ENCODE measurements around the gene GALNT1. TPM values are rescaled to one million over a fixed set of nuclear protein-coding genes. Genes with fewer than 3 reads are reported as not detected.

GALNT1 gene
- total RNA-seq, 1 donor from 2014 or later, result 113 TPM

DNA sequence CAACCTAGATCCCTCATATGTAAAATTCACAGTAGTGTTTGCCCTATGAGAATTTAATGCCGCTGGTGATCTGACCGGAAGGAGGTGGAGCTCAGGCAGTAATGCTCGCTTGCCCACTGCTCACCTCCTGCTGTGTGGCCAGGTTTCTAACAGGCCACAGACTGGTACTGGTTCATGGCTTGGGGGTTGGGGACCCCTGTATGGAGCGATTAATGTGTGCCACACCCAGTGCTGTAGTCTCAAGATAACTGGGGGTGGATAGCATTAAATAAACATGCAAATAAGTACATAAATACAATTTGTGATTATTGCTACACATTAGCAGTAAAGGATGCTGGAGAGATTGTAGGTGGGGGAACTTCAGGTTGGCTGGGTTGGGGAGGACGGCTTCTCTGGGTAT, 3.2 kb downstream of the GALNT1 start:
- Histone ChIP-seq H2AFZ (replicated peaks) (no peak overlapping the region), H3K9ac (no peak overlapping the region), H3F3A (ENCODE audit: low read depth) (peaks cover 17% of the 10 kb centered on the region), H3K9me3 (ENCODE audit: low read depth) (peaks cover 7% of the 10 kb centered on the region), H4K20me1 (ENCODE audit: low read depth) (peaks cover 8% of the 10 kb centered on the region), H3K79me2 (ENCODE audit: low read depth) (peaks cover 79% of the 10 kb centered on the region), H3K4me3 (no peak overlapping the region), H3K36me3 (no peaks in the 10 kb centered on the region), H3K4me2 (no peak overlapping the region), H3K27ac (no peak overlapping the region), H3K27me3 (peaks cover 8% of the 10 kb centered on the region), H3K4me1 (peaks cover 9% of the 10 kb centered on the region)
- H3K27ac Mint-ChIP-seq, result no peak overlapping the region
- H3K27me3 Mint-ChIP-seq (ENCODE audit: insufficient read depth, low read depth), result peaks cover 6% of the 10 kb centered on the region
- peaks cover 59% of the 10 kb centered on the region for H3K9me3 Mint-ChIP-seq
- H3K4me3 Mint-ChIP-seq, result no peak overlapping the region
- no peak for TF ChIP-seq EZH2phosphoT487 (IDR thresholded peaks at IDR 0.05)
- TF ChIP-seq, protein P1, sequence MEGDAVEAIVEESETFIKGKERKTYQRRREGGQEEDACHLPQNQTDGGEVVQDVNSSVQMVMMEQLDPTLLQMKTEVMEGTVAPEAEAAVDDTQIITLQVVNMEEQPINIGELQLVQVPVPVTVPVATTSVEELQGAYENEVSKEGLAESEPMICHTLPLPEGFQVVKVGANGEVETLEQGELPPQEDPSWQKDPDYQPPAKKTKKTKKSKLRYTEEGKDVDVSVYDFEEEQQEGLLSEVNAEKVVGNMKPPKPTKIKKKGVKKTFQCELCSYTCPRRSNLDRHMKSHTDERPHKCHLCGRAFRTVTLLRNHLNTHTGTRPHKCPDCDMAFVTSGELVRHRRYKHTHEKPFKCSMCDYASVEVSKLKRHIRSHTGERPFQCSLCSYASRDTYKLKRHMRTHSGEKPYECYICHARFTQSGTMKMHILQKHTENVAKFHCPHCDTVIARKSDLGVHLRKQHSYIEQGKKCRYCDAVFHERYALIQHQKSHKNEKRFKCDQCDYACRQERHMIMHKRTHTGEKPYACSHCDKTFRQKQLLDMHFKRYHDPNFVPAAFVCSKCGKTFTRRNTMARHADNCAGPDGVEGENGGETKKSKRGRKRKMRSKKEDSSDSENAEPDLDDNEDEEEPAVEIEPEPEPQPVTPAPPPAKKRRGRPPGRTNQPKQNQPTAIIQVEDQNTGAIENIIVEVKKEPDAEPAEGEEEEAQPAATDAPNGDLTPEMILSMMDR (IDR thresholded peaks at IDR 0.05), result no peak
- no peak for TF ChIP-seq EZH2 (IDR thresholded peaks at IDR 0.05)
- H3K4me1 Mint-ChIP-seq, result peaks cover 13% of the 10 kb centered on the region
- DNase-seq (ENCODE audit: low spot score), result no peak
- peaks cover 50% of the 10 kb centered on the region for H3K36me3 Mint-ChIP-seq

DNA sequence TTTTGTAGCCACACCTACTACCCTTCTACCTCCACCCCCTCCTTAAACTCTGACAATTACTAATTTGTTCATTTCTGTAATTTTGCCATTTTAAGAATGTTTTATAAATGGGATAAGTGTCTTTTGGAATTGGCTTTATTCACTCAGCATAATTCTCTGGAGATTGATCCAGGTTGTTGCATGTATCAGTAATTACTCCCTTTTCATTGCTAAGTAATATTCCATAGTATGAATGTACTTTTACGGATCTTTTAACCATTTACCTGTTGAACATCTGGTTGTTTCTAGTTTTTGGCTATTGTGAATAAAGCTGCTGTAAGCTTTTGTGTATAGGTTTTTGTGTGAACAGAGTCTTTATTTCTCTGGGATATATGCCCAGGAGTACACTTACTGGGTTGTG, 4.1 kb downstream of the GALNT1 start:
- Histone ChIP-seq H3K27ac (no peak overlapping the region), H3K9ac (no peak overlapping the region), H3K36me3 (no peaks in the 10 kb centered on the region), H3K27me3 (no peaks in the 10 kb centered on the region), H4K20me1 (ENCODE audit: low read depth) (peaks cover 8% of the 10 kb centered on the region), H3K4me2 (no peak overlapping the region), H3K79me2 (ENCODE audit: low read depth) (peaks cover 88% of the 10 kb centered on the region), H3K4me3 (no peak overlapping the region), H3F3A (ENCODE audit: low read depth) (peaks cover 8% of the 10 kb centered on the region), H3K4me1 (peaks cover 7% of the 10 kb centered on the region), H3K9me3 (ENCODE audit: low read depth) (peaks cover 7% of the 10 kb centered on the region), H2AFZ (replicated peaks) (no peak overlapping the region)
- Mint-ChIP-seq H3K27me3 (ENCODE audit: insufficient read depth, low read depth) (peaks cover 6% of the 10 kb centered on the region), H3K27ac (no peak overlapping the region), H3K36me3 (peaks cover 52% of the 10 kb centered on the region), H3K9me3 (peaks cover 62% of the 10 kb centered on the region), H3K4me1 (peaks cover 13% of the 10 kb centered on the region), H3K4me3 (no peak overlapping the region)
- DNase-seq (ENCODE audit: low spot score), result no peak
- no peak for TF ChIP-seq EZH2 (IDR thresholded peaks at IDR 0.05)
- TF ChIP-seq, protein P1 (IDR thresholded peaks at IDR 0.05), result no peak
- TF ChIP-seq EZH2phosphoT487 (IDR thresholded peaks at IDR 0.05), result no peak

DNA sequence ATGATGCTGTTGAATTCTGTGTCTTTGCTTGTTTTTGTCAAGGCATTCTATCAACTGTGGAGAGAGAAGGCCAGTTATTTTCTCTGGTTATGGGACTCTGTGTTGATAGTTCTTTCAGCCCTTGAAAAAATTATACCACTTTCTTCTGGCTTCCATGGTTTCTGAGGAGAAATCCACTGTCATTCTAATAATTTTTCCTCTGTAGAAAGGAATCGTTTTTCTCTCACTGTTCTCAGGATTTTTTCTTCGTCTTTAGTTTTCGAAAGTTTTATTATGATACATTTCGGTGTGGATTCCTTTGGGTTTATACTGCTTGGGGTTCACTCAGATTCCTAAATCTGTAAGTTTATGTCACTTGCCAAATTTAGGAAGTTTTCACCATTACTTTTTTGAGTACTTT, 6.6 kb downstream of the GALNT1 start:
- H3K36me3 Mint-ChIP-seq, result peaks cover 52% of the 10 kb centered on the region
- no peak overlapping the region for H3K27ac Mint-ChIP-seq

More for the DNA sequence above, 6.6 kb downstream of the GALNT1 start:
- Mint-ChIP-seq H3K27me3 (ENCODE audit: insufficient read depth, low read depth) (peaks cover 2% of the 10 kb centered on the region), H3K9me3 (peaks cover 62% of the 10 kb centered on the region), H3K4me3 (no peak overlapping the region), H3K4me1 (peaks cover 4% of the 10 kb centered on the region)
- Histone ChIP-seq H3K27me3 (no peaks in the 10 kb centered on the region), H3K4me1 (peaks cover 23% of the 10 kb centered on the region), H3K79me2 (ENCODE audit: low read depth) (peaks cover 100% of the 10 kb centered on the region), H3K27ac (no peak overlapping the region), H2AFZ (replicated peaks) (no peak overlapping the region), H4K20me1 (ENCODE audit: low read depth) (peaks cover 11% of the 10 kb centered on the region), H3K4me2 (no peak overlapping the region), H3K4me3 (no peak overlapping the region), H3F3A (ENCODE audit: low read depth) (no peaks in the 10 kb centered on the region), H3K36me3 (no peaks in the 10 kb centered on the region), H3K9me3 (ENCODE audit: low read depth) (peaks cover 7% of the 10 kb centered on the region), H3K9ac (no peak overlapping the region)
- TF ChIP-seq EZH2phosphoT487 (IDR thresholded peaks at IDR 0.05), result no peak
- TF ChIP-seq, protein P1 (IDR thresholded peaks at IDR 0.05), result no peak
- no peak for TF ChIP-seq EZH2 (IDR thresholded peaks at IDR 0.05)
- DNase-seq (ENCODE audit: low spot score), result no peak
